DMS79 (cell line): Measurements from ENCODE around the gene ABCC5.

Source experiments
- DNase-seq: peaks from one replicate; lab custom pipeline; 2025; lab: John Stamatoyannopoulos, UW

ABCC5 gene

GRCh38 chr3:183922421-183922820 lies 95.3 kb downstream of the ABCC5 start:
- DNase-seq: no peak

- DNase-seq: no peak
These were observed 96.6 kb downstream of the ABCC5 start for GRCh38 chr3:183921096-183921495.

DNA sequence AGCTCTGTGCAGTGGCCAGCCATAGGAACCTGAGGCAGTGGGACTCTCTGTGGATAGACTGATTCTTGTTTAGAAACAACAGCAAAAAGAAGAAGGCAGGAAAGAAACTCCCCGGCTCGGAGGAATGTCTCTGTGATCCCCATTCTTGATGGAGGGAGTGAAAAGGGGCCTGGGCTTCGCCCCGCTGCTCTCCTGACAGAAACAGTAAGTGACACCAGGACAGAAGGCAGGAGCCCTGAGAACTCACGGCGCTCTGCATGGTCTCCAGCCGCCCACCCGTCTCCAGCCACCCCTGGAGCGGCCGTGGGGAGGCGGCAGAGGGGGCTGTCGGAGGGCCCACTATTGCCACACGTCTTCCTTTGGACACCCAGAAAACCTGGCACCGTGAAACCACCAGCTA lies 97.3 kb downstream of the ABCC5 start:
- no peak for DNase-seq

DNA sequence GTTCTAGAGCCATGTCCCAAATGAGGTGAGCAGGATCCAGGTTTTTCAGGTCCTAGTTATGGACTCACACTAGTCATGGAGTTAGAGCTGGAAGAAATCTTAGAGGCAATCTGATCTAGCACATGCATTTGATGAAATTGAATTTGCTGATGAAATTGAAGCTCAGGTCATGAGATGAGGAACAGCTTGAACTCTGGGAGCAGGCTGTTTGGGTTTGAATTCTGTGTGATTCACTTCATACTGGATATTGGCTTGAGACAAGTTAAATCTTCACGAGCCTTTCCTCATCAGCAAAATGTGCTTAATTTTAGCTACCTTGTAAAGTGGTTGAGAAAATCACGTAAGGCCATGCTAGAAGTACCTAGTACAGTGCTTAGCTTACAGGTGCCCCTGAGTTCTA lies 99.5 kb downstream of the ABCC5 start:
- DNase-seq: no peak

DNA sequence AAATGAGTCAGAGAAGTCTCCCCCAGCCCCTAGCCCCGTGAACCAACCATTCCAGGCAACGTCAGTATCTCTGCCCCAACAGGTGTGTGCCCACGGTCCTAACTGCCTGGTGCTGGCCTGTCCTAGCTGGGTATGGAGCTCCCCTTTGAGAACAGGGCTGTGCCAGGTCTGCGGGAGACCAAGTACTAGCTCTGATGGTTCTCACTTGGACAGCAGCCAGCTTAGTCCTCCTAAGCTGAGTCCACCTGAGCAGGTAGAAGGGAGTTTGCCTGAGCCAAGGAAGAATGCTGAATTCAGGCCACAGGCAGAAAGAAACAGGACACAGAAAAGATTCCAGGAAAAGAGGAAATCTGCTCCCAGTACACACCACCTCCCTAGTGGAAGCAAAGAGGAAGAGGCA lies 99.9 kb downstream of the ABCC5 start:
- no peak for DNase-seq

GRCh38 chr3:183914856-183915255 lies 102.8 kb downstream of the ABCC5 start:
- DNase-seq: no peak

DNA sequence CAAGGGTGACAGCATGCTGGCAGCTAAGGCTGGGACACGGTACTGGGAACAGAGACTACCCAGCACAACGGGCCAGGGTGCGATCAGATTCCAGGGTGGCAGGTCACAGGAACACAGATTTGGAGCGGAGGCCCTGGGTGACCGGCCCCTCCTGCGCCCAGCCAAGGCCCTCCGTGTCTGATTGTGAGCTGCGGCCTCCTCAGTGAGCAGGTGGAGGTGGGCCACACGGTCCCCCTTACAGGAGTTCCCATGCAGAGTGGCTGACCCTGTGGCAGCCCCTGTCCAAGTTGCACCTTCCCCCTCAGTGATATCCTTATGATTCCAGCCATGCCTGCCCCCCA lies 104.1 kb downstream of the ABCC5 start:
- DNase-seq: no peak

DNA sequence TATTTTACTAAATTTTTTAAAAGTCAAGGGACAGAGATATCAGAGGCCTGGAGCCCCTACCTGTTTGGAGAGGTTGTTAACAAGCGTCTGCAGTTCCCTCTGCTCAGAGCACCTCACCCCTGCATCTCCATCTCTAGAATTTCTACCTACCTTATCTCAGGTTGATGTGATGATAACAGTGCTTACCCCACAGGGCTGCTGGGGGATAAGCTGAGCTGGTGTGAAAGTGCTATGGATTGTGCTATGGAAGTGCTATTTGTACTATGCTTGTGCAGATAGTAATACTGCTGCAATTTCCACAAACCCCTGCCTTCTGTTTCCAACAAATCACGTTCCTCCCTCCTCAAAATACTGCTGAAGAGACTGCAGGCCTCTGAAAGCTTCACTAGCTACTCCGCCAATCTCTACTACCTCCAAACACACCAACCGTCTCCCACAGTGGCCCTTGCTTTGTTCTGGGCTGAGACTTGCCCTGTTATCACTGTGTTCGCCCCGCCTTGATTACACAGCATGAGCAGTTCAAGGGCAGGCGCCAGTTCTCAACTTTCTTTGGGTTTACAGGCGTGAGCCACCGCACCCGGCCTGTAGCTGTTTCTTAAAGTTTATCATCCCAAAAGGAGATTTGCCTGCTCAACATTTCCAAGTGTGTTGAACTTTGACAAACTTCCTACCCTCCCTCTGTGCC lies 104.6 kb downstream of the ABCC5 start:
- no peak for DNase-seq

DNA sequence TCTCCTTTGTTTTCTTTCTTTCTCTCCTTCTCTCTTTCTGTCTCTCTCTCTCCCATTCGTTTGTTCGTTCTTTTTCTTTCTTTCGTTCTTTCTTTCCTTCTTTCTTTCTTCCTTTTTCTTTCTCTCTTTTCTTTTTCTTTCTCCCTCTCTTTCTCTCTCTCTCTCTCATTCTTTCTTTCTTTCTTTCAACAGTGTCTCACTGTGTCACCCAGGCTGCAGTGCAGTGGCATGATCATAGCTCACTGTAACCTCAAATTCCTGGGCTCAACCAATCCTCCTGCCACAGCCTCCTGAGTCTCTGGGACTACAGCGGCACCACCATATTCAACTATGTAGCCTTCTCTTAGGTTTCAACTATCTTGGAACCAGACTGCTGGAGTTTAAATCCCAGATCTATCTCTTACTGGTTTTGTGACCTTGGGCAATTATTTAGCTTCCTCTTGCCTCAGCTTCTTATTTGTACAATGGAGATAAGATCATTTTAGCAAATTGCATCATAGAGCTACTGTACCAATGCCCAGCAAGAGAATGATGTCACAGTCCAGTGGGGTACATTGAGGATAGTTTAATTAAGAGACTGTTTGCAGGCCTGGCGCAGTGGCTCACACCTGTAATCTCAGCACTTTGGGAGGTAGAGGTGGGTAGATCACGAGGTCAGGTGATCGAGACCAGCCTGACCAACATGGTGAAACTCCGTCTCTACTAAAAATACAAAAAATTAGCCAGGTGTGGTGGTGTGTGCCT lies 105.7 kb downstream of the ABCC5 start:
- DNase-seq: no peak

DNA sequence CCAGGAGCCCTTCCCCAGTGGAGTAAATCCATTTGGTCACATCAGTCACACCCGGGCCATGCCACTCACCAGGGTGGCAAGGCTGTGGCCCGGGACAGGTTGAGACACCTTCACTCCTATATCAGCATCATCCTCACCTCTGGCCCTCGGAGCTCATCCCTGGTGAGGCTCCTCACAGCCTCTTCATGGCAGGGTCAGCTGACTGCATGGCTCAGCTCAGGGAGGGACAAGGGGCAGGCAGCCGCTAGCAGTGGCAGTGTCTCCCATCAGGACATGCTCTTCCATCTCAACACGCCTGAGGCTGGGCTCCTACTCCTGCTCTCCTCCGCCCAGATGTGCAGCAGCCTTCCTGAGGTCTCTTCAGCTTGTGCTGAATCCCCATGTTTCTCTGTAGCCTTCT lies 106.6 kb downstream of the ABCC5 start:
- no peak for DNase-seq

DNA sequence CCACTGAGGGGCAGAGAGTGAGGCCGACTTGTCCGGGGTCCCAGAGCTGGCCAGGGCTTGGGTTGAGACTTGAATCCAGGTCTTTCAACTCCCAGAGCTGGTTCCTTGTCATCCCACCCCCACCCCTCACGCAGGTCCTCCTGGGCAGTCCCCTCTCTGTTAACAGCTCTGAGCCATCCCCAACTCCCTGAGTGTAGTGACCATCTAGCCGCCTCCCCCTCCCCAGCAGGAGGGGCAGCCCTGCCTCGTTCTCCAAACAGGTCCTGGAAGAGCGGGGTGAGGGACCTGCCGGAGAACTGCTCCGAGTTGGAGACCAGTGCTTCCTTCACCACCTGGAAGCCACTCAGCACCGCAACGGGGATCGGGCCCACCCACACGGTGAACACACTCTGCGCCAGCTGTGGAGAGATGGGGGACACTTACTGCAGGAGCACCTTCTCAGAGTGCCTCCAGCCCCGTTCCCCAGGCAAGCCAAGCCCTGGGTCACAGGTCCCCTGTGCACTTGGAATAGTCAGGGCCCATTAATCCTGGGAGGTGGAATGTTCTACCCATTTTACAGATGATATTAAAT lies 108.6 kb downstream of the ABCC5 start:
- no peak for DNase-seq

DNA sequence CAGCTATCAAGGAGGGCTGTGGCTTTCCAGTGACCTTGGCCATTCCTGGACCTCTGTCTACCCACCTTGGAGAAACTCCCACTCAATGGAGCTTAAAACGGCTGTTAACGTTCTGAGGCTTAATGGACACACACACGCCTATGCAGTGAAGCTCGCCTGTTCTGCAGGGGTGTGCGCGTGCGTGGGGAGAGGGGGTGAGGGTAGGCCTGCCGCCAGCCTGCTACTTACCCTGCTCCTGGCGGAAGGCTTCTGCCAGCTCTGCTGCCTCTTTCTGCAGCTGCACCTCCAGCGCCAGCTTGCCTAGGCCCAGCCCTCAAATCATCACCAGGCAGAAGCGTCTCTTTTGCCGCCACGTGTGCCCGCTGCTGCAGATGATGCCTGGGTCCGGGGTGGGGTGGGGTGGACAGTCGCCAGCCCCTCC lies 109.8 kb downstream of the ABCC5 start:
- DNase-seq: no peak

DNA sequence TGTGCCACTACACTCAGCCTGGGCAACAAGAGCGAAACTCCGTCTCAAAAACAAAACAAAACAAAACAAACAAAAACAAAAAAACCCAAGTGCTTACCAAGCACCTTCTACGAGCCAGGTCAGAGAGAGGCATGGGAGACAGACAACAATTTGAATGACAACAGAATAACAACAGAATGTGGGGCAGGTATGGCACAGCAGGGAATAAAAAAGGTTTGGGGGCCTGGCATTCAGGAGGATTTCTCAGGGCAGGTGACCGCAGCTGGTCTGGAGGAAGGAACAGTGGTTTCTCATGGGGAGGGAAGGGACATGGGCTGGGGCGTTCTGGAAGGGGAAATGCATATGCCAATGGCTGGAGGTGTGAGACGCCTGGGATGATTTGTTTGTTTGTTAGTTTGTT lies 110.5 kb downstream of the ABCC5 start:
- DNase-seq: no peak

DNA sequence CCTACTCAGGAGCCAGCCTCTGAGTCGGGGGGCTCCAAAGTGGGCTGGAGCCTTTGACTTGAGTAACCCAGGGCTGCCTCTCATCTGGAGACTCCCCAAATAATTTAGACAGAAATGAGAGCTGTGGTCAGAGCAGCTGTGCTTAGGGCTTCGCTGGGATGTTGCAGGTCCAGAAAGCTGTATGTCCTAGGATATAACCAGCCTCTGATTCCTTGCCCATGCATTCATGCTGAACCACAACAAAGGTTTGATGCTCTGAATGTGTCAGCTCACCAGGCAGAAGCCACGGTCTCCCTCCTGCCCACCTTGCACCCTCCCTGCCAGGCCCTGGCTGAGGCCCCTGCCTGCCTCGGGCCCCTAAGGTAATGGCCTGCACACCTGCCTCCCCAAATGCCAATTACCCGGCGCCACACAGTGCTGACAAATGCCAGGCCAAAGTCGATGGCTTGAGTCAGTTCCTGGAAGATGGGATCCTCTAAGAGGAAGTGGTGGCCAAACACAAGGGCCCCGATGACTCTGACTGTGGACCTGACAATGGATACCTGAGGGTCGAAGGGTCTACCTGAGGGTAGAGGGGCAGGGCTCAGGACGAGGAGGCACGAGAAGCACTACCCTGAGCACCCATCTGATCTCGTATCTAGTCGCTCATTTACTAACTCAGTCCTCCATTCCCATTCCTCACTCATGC lies 111.3 kb downstream of the ABCC5 start:
- DNase-seq: no peak

- DNase-seq: no peak
These were observed 112.6 kb downstream of the ABCC5 start for GRCh38 chr3:183904833-183905780.

GRCh38 chr3:183898028-183898431 lies 119.7 kb downstream of the ABCC5 start:
- DNase-seq: no peak

DNA sequence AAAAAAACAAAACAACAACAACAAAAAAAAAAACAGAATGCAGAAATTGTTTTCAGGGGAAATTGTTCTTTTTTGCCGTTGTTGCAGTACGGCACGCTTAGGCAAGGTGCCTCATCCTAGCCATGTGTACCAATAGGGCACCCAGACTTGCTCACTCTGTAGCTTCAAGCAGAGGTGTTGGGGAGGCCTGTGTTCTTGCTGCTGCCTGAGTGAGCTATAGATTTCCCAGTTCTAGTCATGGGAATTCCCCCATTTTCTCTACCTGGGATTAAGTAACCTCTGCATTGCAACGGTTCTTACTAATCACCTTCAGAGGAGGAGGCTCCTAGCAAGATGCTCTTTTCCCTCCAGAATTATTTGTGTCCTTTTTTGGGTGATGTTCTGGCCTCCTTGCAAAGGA lies 120.1 kb downstream of the ABCC5 start:
- DNase-seq: no peak

GRCh38 chr3:183896610-183897009 lies 121.1 kb downstream of the ABCC5 start:
- DNase-seq: no peak

GRCh38 chr3:183896184-183896583 lies 121.5 kb downstream of the ABCC5 start:
- DNase-seq: no peak

DNA sequence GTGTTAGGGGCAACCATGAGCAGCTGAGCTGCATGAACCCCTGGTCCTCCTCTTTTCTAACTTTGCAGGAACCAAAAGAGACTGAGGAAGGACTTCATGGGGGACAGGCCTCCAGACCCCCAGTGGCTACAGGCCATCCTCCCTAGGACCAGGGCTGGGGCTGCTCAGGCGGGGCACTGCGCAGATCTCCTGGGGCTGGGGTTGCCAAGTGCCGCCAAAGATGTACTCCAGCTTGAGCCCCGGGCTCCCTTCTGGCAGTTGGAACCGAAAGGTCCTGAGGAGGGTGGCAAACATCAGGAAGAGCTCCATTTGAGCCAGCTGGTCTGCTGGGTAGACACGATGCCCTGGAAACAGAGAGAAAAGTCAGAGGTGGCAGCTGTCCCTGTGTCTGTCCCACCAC lies 121.9 kb downstream of the ABCC5 start:
- no peak for DNase-seq

DNA sequence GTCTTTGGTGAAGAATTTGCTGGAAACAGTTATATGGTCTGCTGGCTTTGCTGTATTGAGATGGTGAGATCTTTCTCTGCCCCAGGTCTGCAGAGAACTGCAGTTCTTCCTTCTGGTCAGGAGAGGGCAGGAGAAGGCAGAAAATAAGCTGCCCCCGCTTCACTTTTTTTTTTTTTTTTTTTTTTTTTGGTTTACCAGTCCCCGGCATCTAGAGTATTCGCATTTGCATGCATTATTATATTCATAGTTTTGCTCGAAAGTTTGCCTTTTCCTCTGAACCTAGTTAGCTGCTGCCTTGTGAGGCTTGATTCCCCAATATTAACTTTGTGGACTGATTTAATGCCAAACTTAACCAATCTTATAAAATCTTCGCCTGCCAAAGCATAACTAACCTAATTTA lies 122.4 kb downstream of the ABCC5 start:
- peak; percentile 25 for DNase-seq
